ENCODE data around the gene EHD4.

- TF ChIP-seq ZNF202 (tag by site-specific recombination; IDR thresholded peaks at IDR 0.05; ENCODE audit: borderline replicate concordance) (no peak), ZNF544 (tag by site-specific recombination; IDR thresholded peaks at IDR 0.05) (no peak), ZNF2 (tag by site-specific recombination; IDR thresholded peaks at IDR 0.05) (no peak), ZNF704 (tag by site-specific recombination; IDR thresholded peaks at IDR 0.05) (no peak), TRIM28 (IDR thresholded peaks at IDR 0.05; ENCODE audit: borderline replicate concordance, low read length) (no peak), YY1 (tag by site-specific recombination; IDR thresholded peaks at IDR 0.05) (no peak), TCF7L2 (IDR thresholded peaks at IDR 0.05; ENCODE audit: borderline replicate concordance, low read depth, low read length) (no peak), ZNF221 (tag by site-specific recombination; IDR thresholded peaks at IDR 0.05; ENCODE audit: borderline replicate concordance) (no peak)
- TF ChIP-seq, protein P1, sequence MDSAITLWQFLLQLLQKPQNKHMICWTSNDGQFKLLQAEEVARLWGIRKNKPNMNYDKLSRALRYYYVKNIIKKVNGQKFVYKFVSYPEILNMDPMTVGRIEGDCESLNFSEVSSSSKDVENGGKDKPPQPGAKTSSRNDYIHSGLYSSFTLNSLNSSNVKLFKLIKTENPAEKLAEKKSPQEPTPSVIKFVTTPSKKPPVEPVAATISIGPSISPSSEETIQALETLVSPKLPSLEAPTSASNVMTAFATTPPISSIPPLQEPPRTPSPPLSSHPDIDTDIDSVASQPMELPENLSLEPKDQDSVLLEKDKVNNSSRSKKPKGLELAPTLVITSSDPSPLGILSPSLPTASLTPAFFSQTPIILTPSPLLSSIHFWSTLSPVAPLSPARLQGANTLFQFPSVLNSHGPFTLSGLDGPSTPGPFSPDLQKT (IDR thresholded peaks at IDR 0.05; ENCODE audit: borderline replicate concordance, low read depth, low read length): no peak
Observed at GRCh38 chr15:41925086-41925608, 47.2 kb downstream of the EHD4 start.

Data from HEK293 (cell line).